Measurements from ENCODE around the gene TMX4.

GRCh38 chr20:8055096-8055495 lies 35.5 kb upstream of the TMX4 start:
- TF ChIP-seq CTCF (IDR thresholded peaks at IDR 0.05) (no peak), POLR2AphosphoS5 (IDR thresholded peaks at IDR 0.05) (no peak)

All from breast epithelium (tissue), 3 donors.